ENCODE data around the gene FKBP2. TPM values are rescaled to one million over a fixed set of nuclear protein-coding genes. Genes with fewer than 3 reads are reported as not detected.
A peak's percentile ranks its signal among the peaks of the same experiment; 100 is the strongest.

The FKBP2 gene
- total and polyA plus RNA-seq, 2 of the 13 experiments (the other 11 are each of a cell fraction or from before 2014, with no cell fraction given) = 30.1 to 53.3 TPM

DNA sequence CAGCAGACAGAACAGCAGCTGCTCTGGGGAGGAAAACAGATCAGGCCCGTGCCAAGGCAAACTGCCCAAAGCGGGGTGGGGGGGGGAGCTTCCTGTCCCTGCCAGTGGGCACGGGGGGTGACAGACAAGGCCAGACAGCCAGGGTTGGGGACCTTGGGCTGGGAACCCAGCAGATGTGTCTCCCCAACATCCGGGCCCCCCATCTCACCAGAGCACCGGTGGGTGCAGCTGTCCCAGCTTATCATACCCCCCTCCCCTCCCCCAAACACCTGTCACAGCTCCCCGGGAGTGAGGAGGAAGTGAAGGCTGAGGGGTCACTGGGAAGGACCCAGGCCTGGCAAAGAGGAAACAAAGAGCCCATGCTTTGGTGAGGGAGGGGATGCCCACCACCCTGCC, 4.5 kb downstream of the FKBP2 start:
- Histone ChIP-seq H3K79me2 (ENCODE audit: insufficient read depth, low read length) (peaks cover 26% of the 10 kb centered on the region), H3K27me3 (ENCODE audit: control insufficient read depth in 1 of 2, insufficient read depth in 2 of 2, low read length in 2 of 2) (no peaks in the 10 kb centered on the region; a peak in 1 of 5 replicates), H3K4me3 (replicated peaks in 1 of 3; ENCODE audit: insufficient read depth in 1 of 3, low read depth in 2 of 3, low read length in 3 of 3) (peak overlapping the region; percentile 76 to 95 (median 79)), H3K4me1 (ENCODE audit: insufficient read depth, low read length) (peaks cover 59% of the 10 kb centered on the region), H3K9ac (ENCODE audit: insufficient read depth, low read depth, low read length) (peak overlapping the region; percentile 79), H3K27ac (ENCODE audit: extremely low read length, insufficient read depth, low read length) (peak overlapping the region; percentile 68), H3K9me3 (ENCODE audit: low read length) (no peaks in the 10 kb centered on the region), H2AFZ (ENCODE audit: low read length) (no peak overlapping the region), H3K4me2 (ENCODE audit: low read depth, low read length) (peak overlapping the region; percentile 82), H3K36me3 (replicated peaks in 1 of 2; ENCODE audit: control insufficient read depth in 1 of 2, insufficient read depth in 2 of 2, low read length in 2 of 2) (peaks cover 0 to 11% of the 10 kb centered on the region in 2 experiments; a peak in 2 of 5 replicates), H4K20me1 (ENCODE audit: insufficient read depth, low read length) (no peaks in the 10 kb centered on the region)
- no peak for FAIRE-seq
- intact Hi-C loops (cut with micrococcal nuclease; ENCODE audit: unreplicated experiment) (loop anchor here (5.0 kb wide), 1 partner anchor 57 kb away; the partner anchor contains the start of gene CATSPERZ), in situ Hi-C loops (cut with HindIII; ENCODE audit: extremely low pct_ligation_motif_present, low pct_unique_long_range_greater_than_20kb) (no loop called here)
- DNase-seq (ENCODE audit: low spot score) = no peak
- no peak for ATAC-seq
- 58% methylated on average over 3 of the region's 6 CpGs for WGBS (ENCODE audit: low lambda C conversion rate)
- no TSS peak for BruUV-seq (replicated peaks)
- ChIA-PET CTCF (ENCODE audit: low intra/inter-chr PET ratio, low total read pairs) (no interaction called here), POLR2A (interaction anchor here (1.0 to 8.3 kb wide), 5 partner anchors 8 to 58 kb away, joined by 3 to 113 read pairs (median 18); partner anchors contain the start of genes NUDT22, TRPT1 and VEGFB)
- TF ChIP-seq ZNF326 (CRISPR knock-in tag; IDR thresholded peaks at IDR 0.05; ENCODE audit: borderline replicate concordance) = no peak
- TF ChIP-seq ZNF558 (CRISPR knock-in tag; IDR thresholded peaks at IDR 0.05; ENCODE audit: borderline replicate concordance) = no peak; the same call in 1 of the 2 replicates
- no peak for TF ChIP-seq SP4 (CRISPR knock-in tag; IDR thresholded peaks at IDR 0.05)
- no peak for TF ChIP-seq TGIF2 (CRISPR knock-in tag; IDR thresholded peaks at IDR 0.05)
- TF ChIP-seq, protein P1, sequence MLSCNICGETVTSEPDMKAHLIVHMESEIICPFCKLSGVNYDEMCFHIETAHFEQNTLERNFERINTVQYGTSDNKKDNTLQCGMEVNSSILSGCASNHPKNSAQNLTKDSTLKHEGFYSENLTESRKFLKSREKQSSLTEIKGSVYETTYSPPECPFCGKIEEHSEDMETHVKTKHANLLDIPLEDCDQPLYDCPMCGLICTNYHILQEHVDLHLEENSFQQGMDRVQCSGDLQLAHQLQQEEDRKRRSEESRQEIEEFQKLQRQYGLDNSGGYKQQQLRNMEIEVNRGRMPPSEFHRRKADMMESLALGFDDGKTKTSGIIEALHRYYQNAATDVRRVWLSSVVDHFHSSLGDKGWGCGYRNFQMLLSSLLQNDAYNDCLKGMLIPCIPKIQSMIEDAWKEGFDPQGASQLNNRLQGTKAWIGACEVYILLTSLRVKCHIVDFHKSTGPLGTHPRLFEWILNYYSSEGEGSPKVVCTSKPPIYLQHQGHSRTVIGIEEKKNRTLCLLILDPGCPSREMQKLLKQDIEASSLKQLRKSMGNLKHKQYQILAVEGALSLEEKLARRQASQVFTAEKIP (CRISPR knock-in tag; IDR thresholded peaks at IDR 0.05; ENCODE audit: borderline replicate concordance) = no peak
- TF ChIP-seq PCBP2 (optimal IDR thresholded peaks at IDR 0.05; ENCODE audit: low read depth, low read length, poor library complexity, severe bottlenecking) = no peak
- TF ChIP-seq RFXANK (CRISPR knock-in tag; IDR thresholded peaks at IDR 0.05) = no peak
- TF ChIP-seq HNRNPL (IDR thresholded peaks at IDR 0.05; ENCODE audit: low read depth, low read length) = peak; percentile 62; the same call in 1 of the 2 replicates
- TF ChIP-seq PHF8 (CRISPR knock-in tag; IDR thresholded peaks at IDR 0.05) = no peak
- TF ChIP-seq, protein P2, sequence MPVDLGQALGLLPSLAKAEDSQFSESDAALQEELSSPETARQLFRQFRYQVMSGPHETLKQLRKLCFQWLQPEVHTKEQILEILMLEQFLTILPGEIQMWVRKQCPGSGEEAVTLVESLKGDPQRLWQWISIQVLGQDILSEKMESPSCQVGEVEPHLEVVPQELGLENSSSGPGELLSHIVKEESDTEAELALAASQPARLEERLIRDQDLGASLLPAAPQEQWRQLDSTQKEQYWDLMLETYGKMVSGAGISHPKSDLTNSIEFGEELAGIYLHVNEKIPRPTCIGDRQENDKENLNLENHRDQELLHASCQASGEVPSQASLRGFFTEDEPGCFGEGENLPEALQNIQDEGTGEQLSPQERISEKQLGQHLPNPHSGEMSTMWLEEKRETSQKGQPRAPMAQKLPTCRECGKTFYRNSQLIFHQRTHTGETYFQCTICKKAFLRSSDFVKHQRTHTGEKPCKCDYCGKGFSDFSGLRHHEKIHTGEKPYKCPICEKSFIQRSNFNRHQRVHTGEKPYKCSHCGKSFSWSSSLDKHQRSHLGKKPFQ (CRISPR knock-in tag; IDR thresholded peaks at IDR 0.05; ENCODE audit: insufficient replicate concordance) = no peak
- TF ChIP-seq, protein P3, sequence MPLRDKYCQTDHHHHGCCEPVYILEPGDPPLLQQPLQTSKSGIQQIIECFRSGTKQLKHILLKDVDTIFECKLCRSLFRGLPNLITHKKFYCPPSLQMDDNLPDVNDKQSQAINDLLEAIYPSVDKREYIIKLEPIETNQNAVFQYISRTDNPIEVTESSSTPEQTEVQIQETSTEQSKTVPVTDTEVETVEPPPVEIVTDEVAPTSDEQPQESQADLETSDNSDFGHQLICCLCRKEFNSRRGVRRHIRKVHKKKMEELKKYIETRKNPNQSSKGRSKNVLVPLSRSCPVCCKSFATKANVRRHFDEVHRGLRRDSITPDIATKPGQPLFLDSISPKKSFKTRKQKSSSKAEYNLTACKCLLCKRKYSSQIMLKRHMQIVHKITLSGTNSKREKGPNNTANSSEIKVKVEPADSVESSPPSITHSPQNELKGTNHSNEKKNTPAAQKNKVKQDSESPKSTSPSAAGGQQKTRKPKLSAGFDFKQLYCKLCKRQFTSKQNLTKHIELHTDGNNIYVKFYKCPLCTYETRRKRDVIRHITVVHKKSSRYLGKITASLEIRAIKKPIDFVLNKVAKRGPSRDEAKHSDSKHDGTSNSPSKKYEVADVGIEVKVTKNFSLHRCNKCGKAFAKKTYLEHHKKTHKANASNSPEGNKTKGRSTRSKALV (CRISPR knock-in tag; IDR thresholded peaks at IDR 0.05) = no peak
- TF ChIP-seq RBM22 (optimal IDR thresholded peaks at IDR 0.05; ENCODE audit: low read length) = no peak
- TF ChIP-seq ELF4 (CRISPR knock-in tag; IDR thresholded peaks at IDR 0.05; ENCODE audit: borderline replicate concordance) = no peak
- TF ChIP-seq MYNN (CRISPR knock-in tag; IDR thresholded peaks at IDR 0.05; ENCODE audit: low read depth) = no peak
- no peak; the same call in 1 of the 2 replicates for TF ChIP-seq ZNF776 (CRISPR knock-in tag; IDR thresholded peaks at IDR 0.05)
- no peak for TF ChIP-seq TBP (CRISPR knock-in tag; IDR thresholded peaks at IDR 0.05)

Data from HepG2 (cell line).